MM.1S (cell line): ENCODE results near the gene SLC37A1.

ENCODE experiments used
- CTCF ChIP-seq: fragments of 300-600 bp; sonication (generic); IDR thresholded peaks from 2 replicates; pipeline ENCODE4 v1.5.1; 2016; ENCODE audit warnings: antibody characterized with exemption, low read length, mixed read lengths
- EZH2 ChIP-seq: fragments of 300-600 bp; sonication (generic); optimal IDR thresholded peaks from 2 replicates; pipeline ENCODE3; 2017; ENCODE audit warnings: low read depth, mild to moderate bottlenecking, antibody characterized with exemption, low read length, mixed read lengths

DNA sequence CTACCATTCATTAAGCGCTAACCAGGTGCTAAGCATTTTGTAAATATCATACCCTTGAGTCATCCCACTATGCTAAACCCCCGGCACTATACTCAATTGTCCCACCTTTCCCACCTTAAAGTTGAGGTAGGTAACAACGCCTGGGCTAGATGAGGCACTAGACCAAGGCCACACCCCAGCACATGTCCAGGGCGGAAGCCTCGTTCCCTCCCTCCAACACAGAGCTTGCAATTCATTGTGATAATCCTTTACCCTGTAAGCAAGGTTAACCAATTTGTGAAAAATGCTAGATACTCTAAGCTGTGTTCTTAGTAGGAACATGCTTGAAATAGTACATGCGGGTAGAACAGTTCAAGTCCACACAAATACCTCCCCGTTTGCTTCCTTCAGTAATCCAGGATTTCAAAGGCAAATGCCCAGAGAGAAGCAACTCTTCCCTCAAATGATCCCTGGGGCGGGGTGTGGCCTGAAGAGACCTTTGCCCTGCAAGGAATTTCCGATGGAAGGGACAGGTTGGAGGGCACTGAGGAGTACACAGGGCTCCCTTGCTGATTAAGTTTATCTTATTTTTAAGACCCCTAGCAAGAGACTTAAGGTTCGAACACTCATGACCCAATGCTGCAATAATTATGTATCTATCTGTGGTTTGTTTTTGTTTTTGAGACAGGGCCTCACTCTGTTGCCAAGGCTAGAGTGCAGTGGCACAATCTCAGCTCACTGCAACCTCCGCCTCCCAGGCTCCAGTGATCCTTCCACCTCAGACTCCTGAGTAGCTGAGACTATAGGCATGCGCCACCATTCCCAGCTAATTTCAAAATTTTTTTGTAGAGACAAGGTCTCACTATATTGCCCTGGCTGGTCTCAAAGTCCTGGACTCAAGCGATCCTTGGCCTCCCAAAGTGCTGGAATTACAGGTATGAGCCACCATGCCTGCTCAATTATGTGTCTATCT lies 20.3 kb upstream of the SLC37A1 start:
- no peak for TF ChIP-seq CTCF
- no peak for TF ChIP-seq EZH2
